ENCODE measurements around the gene SULT4A1.
A peak's percentile ranks its signal among the peaks of the same experiment; 100 is the strongest.

The SULT4A1 gene

DNA sequence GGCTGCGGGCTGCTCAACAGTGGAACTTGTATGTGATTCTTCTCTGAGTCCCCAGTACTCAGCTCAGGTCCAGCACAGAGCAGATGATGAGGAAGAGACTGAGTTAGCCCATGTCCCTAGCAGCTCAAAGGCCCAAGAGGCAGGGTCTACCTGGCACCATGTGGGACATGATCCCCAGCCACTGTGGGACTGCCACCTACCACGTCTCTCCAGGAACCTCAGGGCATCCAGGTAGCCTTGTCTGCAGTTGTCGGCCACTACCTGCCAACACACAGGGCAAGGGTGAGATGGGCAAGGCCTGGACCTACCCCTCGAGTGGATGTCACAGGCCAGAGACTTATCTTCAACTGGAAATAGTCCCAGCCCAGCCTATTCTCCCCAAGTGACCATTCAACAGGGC, 25.1 kb upstream of the SULT4A1 start:
- H3K4me3 ChIP-seq (ENCODE audit: low read length), result no peak overlapping the region
- no peak for DNase-seq (ENCODE audit: low read depth)

GRCh38 chr22:43886231-43886630, 23.9 kb upstream of the SULT4A1 start:
- no peak for DNase-seq (ENCODE audit: low read depth)

More for the DNA sequence above, 25.1 kb upstream of the SULT4A1 start:
- TF ChIP-seq CTCF (conservative IDR thresholded peaks at IDR 0.05; ENCODE audit: low read length), result no peak

DNA sequence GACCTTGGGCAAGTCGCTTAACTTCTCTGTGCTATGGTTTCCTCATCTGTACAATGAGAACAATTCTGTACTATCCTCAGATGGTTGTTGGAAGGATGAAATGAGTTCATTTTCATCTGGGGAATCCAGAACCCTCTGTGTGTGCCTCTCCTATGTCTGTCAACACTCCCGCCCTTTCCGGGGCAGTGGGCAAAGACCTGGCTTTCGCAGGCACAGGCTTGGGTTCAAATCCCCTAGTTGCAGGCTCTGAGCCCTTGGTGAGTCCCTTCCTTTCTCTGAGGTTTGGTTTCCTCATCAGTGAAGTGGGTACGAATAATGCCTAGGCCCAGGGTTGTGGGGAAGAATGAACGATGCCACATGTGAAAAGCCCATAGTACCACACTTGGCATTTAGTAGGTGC, 23.5 kb upstream of the SULT4A1 start:
- no peak for TF ChIP-seq CTCF (conservative IDR thresholded peaks at IDR 0.05; ENCODE audit: low read length)
- no peak for DNase-seq (ENCODE audit: low read depth)
- no peak overlapping the region for H3K4me3 ChIP-seq (ENCODE audit: low read length)

More at GRCh38 chr22:43886231-43886630, 23.9 kb upstream of the SULT4A1 start:
- H3K4me3 ChIP-seq (ENCODE audit: low read length), result no peak overlapping the region
- no peak for TF ChIP-seq CTCF (conservative IDR thresholded peaks at IDR 0.05; ENCODE audit: low read length)

DNA sequence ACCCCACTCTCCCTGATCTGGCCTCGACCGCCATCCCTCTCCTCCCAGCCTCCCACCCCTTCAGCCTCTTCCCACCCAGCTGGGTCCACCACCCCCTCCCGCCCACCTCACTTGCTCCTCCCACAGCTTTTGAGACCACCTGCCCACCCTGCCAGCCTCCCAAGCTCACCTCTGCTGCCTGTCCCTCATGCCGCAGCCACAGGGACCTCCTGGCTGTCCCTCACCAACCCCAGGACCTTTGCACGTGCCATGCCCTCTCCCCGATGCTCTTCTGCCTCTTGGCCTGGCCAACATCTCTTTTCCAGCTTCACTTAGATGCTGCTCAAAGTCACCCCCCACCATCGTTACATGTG, 23.0 kb upstream of the SULT4A1 start:
- no peak for DNase-seq (ENCODE audit: low read depth)
- no peak overlapping the region for H3K4me3 ChIP-seq (ENCODE audit: low read length)
- TF ChIP-seq CTCF (conservative IDR thresholded peaks at IDR 0.05; ENCODE audit: low read length), result no peak

DNA sequence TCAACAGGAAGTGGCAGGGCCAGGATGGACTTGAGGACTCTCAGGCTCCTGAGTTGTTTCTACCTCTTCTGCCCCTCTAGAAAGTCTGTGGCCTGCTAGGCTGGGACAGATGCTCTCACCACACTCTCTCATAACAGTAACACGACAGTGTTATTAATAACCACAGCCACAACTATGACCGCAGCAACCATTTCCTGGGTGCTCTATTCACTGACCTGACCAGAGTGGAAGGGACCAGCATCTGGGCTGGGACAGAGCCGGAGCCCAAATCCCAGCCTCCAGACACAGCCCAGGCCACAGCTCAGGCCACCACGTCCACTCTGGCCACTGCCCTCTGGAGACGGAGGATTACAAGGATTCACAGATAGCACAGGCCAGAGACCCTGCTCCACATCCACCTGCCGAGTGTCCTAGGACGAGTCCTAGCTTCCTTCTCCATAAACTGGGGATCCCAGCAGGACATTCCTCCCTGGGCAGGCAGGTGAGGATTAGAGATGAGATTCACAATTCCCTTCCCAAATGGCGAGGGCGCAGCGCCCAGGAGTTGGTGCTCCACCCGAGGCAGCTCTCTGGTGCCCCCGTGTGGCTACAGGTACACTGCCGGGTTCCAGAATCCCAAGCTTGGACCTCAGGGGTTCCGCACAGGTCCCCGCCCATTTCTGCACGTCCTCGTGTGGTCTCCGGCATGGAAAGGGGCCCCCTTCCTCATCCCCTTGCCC, 22.4 kb upstream of the SULT4A1 start:
- H3K4me3 ChIP-seq (ENCODE audit: low read length), result no peak overlapping the region
- peak; percentile 89 for TF ChIP-seq CTCF (conservative IDR thresholded peaks at IDR 0.05; ENCODE audit: low read length)
- DNase-seq (ENCODE audit: low read depth), result peak; percentile 46

DNA sequence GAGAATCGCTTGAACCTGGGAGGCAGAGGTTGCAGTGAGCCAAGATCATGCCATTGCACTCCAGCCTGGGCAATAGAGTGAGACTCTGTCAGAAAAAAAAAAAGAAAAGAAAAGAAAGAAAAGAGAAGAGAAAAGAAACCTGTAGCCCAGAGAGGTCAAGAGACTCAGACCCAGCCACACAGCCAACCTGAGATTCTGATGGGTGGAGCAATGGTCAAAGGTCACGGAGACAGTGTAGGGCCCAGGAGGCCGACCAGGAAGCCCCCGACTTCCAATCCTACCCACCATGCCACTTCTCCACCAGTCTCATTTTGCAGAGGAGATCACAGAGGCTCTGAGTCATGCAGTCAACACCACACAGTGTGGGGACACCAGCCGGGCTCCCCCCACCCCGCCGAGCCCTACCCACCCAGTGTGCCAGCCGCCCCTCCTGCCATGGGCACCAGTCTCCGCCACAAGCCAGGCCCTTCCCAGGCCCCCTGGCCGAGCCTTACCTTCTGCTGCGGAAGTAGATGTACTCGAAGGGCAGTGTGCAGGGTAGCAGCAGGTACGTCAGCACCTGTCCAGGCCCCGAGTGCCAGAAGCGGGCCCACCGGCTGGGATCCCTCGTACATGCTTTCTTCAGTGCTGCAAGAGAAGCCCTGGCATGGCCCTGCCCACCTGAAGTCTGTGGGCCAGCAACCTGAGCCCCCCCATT, 21.6 kb upstream of the SULT4A1 start:
- no peak for DNase-seq (ENCODE audit: low read depth)
- no peak overlapping the region for H3K4me3 ChIP-seq (ENCODE audit: low read length)
- TF ChIP-seq CTCF (conservative IDR thresholded peaks at IDR 0.05; ENCODE audit: low read length), result no peak
